HepG2 (cell line): ENCODE measurements around the gene RASSF8. TPM values are rescaled to one million over a fixed set of nuclear protein-coding genes. Genes with fewer than 3 reads are reported as not detected.

Experiments used
- ATRX ChIP-seq: sonication (generic); formaldehyde crosslinking; IDR thresholded peaks from 2 replicates; pipeline ENCODE4 v1.4.0; 2020; ENCODE audit warnings: missing genetic modification reagents, borderline replicate concordance
- FOXC1 ChIP-seq: sonication (generic); formaldehyde crosslinking; IDR thresholded peaks from 2 replicates; pipeline ENCODE4 v1.8.0; 2022; ENCODE audit warnings: mild to moderate bottlenecking, missing genetic modification reagents, borderline replicate concordance
- IKZF1 ChIP-seq: fragments of 450-650 bp; IDR thresholded peaks from 2 replicates; pipeline ENCODE4 v1.7.1; 2016
- JARID2 ChIP-seq: sonication (generic); formaldehyde crosslinking; IDR thresholded peaks from 2 replicates; pipeline ENCODE4 v1.8.1; 2023; ENCODE audit warnings: missing genetic modification reagents, inconsistent platforms; ENCODE audit not compliant: insufficient replicate concordance
- JUN ChIP-seq: sonication (generic); formaldehyde crosslinking; IDR thresholded peaks from 2 replicates; pipeline ENCODE4 v1.4.0; 2020; ENCODE audit warnings: mild to moderate bottlenecking, missing genetic modification reagents
- KMT2B ChIP-seq: IDR thresholded peaks from 2 replicates; pipeline ENCODE4 v1.6.1; 2016; ENCODE audit warnings: missing genetic modification reagents, missing compliant biosample characterization
- ONECUT2 ChIP-seq: sonication (generic); formaldehyde crosslinking; IDR thresholded peaks from 2 replicates; pipeline ENCODE4 v1.4.0; 2020; ENCODE audit warnings: missing genetic modification reagents
- PHF5A ChIP-seq: IDR thresholded peaks from one replicate; pipeline ENCODE4 v1.6.1; 2018; ENCODE audit warnings: low read depth, missing genetic modification reagents; ENCODE audit not compliant: unreplicated experiment
- RFXANK ChIP-seq: IDR thresholded peaks from 2 replicates; pipeline ENCODE4 v1.6.1; 2016
- U2AF2 ChIP-seq: fragments of 200-400 bp; formaldehyde crosslinking; IDR thresholded peaks from 2 replicates; pipeline ENCODE4 v1.6.1; 2017; ENCODE audit warnings: low read depth, mild to moderate bottlenecking, low read length
- ZBTB1 ChIP-seq: sonication (generic); formaldehyde crosslinking; IDR thresholded peaks from 2 replicates; pipeline ENCODE4 v1.4.0; 2020; ENCODE audit warnings: missing genetic modification reagents, borderline replicate concordance
- ZFX ChIP-seq: sonication (generic); formaldehyde crosslinking; IDR thresholded peaks from 2 replicates; pipeline ENCODE4 v1.4.0; 2020; ENCODE audit warnings: mild to moderate bottlenecking, low read depth, missing genetic modification reagents, moderate library complexity
- ZNF20 ChIP-seq: sonication (generic); formaldehyde crosslinking; IDR thresholded peaks from 2 replicates; pipeline ENCODE4 v1.4.0; 2020; ENCODE audit warnings: mild to moderate bottlenecking, moderate library complexity, missing genetic modification reagents
- ZNF446 ChIP-seq: sonication (generic); formaldehyde crosslinking; IDR thresholded peaks from 2 replicates; pipeline ENCODE4 v1.5.0; 2020; ENCODE audit warnings: mild to moderate bottlenecking, missing genetic modification reagents
- ZNF549 ChIP-seq: sonication (generic); formaldehyde crosslinking; IDR thresholded peaks from 2 replicates; pipeline ENCODE4 v1.5.0; 2020; ENCODE audit warnings: missing genetic modification reagents
- ZNF839 ChIP-seq: sonication (generic); formaldehyde crosslinking; IDR thresholded peaks from 2 replicates; pipeline ENCODE4 v1.4.0; 2020; ENCODE audit warnings: missing genetic modification reagents, mild to moderate bottlenecking, borderline replicate concordance
- polyA plus RNA-seq, 8 experiments: library from polyadenylated mRNA; depleted of rRNA in 3 of 8; stranded (reverse) in 7 of 8; unstranded in 1 of 8; fragments of >200 nt; fragmentation: Illumina TruSeq in 4 of 8; extraction: Trizol in 4 of 8; gene quantifications; 2 replicates each; pipeline versions ENCODE4 v1.2.1 to v1.2.3, GENCODE V29; 2011 to 2016; ENCODE audit warnings: low read depth in 4 of 8, missing spikeins in 1 of 8, mixed read lengths in 1 of 8; ENCODE audit not compliant: insufficient read depth in 1 of 8
- total RNA-seq, 5 experiments: library from RNA; depleted of rRNA; stranded (reverse); fragments of >200 nt; fragmentation: Illumina TruSeq; extraction: Trizol; gene quantifications; 2 replicates each; pipeline ENCODE4 v1.2.3, GENCODE V29; 2016; ENCODE audit warnings: low read depth in 1 of 5
- TF ChIP-seq, protein P1 (sequence below): IDR thresholded peaks from 2 replicates; pipeline ENCODE4 v1.4.0; 2020; ENCODE audit warnings: mild to moderate bottlenecking, missing genetic modification reagents
- TF ChIP-seq, protein P2 (sequence below): sonication (generic); formaldehyde crosslinking; IDR thresholded peaks from 2 replicates; pipeline ENCODE4 v1.4.0; 2020; ENCODE audit warnings: missing genetic modification reagents
- TF ChIP-seq, protein P3 (sequence below): sonication (generic); formaldehyde crosslinking; IDR thresholded peaks from 2 replicates; pipeline ENCODE4 v1.9.0; 2021; ENCODE audit warnings: missing genetic modification reagents, mild to moderate bottlenecking, borderline replicate concordance
- TF ChIP-seq, protein P4 (sequence below): sonication (generic); formaldehyde crosslinking; IDR thresholded peaks from 2 replicates; pipeline ENCODE4 v1.5.0; 2020; ENCODE audit warnings: missing genetic modification reagents

The RASSF8 gene
- total and polyA plus RNA-seq, 2 of the 13 experiments (the other 11 are each of a cell fraction or from before 2014, with no cell fraction given), result 0.82 to 9.2 TPM

DNA sequence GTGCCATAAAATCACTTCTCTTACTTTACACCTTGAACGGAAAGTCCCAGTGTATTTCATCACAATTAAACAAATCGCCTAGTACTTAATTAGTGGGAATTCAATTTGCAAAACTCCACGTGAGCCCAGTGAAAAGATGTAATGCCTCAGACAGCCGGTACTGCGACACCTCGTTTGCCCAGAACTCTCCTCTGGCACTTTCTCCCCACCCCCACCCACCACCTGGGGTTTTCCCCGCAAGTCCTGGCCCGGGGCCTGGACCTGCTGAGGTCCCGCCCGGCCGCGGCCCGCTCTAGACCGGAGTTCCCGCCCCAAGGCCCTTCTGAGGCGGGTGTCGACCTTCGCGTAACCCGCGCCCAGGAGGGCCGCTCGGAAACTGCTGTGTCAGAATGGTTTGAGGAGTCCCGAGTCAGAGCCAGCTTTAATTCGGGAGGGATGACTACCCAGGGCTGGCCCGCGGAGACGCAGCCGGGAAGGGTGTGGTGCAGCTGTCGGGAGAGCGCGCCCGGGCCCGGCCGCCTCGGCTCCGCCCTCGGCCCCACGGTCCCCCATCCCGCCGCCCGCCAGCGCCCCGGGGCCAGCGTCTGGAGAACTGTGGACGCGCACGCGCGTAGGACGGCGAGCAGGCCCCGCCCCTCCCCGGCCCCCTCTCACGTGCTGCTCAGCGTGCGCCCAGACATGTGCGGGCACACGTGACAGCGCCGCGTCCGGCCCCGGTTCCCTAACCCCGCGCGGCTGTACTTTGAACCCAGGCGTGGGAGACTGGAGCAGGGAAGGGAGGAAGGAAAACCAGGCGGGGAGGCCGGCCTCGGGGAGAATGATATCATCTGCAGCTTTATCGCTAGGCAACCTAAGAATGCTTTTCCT, 155.6 kb downstream of the RASSF8 start (continued):
- TF ChIP-seq, protein P1, sequence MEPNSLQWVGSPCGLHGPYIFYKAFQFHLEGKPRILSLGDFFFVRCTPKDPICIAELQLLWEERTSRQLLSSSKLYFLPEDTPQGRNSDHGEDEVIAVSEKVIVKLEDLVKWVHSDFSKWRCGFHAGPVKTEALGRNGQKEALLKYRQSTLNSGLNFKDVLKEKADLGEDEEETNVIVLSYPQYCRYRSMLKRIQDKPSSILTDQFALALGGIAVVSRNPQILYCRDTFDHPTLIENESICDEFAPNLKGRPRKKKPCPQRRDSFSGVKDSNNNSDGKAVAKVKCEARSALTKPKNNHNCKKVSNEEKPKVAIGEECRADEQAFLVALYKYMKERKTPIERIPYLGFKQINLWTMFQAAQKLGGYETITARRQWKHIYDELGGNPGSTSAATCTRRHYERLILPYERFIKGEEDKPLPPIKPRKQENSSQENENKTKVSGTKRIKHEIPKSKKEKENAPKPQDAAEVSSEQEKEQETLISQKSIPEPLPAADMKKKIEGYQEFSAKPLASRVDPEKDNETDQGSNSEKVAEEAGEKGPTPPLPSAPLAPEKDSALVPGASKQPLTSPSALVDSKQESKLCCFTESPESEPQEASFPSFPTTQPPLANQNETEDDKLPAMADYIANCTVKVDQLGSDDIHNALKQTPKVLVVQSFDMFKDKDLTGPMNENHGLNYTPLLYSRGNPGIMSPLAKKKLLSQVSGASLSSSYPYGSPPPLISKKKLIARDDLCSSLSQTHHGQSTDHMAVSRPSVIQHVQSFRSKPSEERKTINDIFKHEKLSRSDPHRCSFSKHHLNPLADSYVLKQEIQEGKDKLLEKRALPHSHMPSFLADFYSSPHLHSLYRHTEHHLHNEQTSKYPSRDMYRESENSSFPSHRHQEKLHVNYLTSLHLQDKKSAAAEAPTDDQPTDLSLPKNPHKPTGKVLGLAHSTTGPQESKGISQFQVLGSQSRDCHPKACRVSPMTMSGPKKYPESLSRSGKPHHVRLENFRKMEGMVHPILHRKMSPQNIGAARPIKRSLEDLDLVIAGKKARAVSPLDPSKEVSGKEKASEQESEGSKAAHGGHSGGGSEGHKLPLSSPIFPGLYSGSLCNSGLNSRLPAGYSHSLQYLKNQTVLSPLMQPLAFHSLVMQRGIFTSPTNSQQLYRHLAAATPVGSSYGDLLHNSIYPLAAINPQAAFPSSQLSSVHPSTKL (CRISPR knock-in tag), result peak; percentile 91
- TF ChIP-seq ZNF549 (CRISPR knock-in tag), result no peak
- TF ChIP-seq ZBTB1 (CRISPR knock-in tag), result no peak
- TF ChIP-seq JARID2 (CRISPR knock-in tag), result no peak
- TF ChIP-seq ZNF20 (CRISPR knock-in tag), result 0 out of 2 replicates have a peak, but pooled peaks have one; percentile 60
- TF ChIP-seq, protein P2, sequence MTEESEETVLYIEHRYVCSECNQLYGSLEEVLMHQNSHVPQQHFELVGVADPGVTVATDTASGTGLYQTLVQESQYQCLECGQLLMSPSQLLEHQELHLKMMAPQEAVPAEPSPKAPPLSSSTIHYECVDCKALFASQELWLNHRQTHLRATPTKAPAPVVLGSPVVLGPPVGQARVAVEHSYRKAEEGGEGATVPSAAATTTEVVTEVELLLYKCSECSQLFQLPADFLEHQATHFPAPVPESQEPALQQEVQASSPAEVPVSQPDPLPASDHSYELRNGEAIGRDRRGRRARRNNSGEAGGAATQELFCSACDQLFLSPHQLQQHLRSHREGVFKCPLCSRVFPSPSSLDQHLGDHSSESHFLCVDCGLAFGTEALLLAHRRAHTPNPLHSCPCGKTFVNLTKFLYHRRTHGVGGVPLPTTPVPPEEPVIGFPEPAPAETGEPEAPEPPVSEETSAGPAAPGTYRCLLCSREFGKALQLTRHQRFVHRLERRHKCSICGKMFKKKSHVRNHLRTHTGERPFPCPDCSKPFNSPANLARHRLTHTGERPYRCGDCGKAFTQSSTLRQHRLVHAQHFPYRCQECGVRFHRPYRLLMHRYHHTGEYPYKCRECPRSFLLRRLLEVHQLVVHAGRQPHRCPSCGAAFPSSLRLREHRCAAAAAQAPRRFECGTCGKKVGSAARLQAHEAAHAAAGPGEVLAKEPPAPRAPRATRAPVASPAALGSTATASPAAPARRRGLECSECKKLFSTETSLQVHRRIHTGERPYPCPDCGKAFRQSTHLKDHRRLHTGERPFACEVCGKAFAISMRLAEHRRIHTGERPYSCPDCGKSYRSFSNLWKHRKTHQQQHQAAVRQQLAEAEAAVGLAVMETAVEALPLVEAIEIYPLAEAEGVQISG, result no peak; the same call in none of the 2 replicates
- TF ChIP-seq, protein P3, sequence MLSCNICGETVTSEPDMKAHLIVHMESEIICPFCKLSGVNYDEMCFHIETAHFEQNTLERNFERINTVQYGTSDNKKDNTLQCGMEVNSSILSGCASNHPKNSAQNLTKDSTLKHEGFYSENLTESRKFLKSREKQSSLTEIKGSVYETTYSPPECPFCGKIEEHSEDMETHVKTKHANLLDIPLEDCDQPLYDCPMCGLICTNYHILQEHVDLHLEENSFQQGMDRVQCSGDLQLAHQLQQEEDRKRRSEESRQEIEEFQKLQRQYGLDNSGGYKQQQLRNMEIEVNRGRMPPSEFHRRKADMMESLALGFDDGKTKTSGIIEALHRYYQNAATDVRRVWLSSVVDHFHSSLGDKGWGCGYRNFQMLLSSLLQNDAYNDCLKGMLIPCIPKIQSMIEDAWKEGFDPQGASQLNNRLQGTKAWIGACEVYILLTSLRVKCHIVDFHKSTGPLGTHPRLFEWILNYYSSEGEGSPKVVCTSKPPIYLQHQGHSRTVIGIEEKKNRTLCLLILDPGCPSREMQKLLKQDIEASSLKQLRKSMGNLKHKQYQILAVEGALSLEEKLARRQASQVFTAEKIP (CRISPR knock-in tag), result no peak
- TF ChIP-seq U2AF2, result no peak
- no peak for TF ChIP-seq IKZF1
- peak; percentile 43; the same call in 1 of the 2 replicates for TF ChIP-seq KMT2B
- TF ChIP-seq, protein P4, sequence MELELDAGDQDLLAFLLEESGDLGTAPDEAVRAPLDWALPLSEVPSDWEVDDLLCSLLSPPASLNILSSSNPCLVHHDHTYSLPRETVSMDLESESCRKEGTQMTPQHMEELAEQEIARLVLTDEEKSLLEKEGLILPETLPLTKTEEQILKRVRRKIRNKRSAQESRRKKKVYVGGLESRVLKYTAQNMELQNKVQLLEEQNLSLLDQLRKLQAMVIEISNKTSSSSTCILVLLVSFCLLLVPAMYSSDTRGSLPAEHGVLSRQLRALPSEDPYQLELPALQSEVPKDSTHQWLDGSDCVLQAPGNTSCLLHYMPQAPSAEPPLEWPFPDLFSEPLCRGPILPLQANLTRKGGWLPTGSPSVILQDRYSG (CRISPR knock-in tag), result peak; percentile 86; the same call in 1 of the 2 replicates
- no peak for TF ChIP-seq ATRX
- no peak for TF ChIP-seq RFXANK (CRISPR knock-in tag)
- TF ChIP-seq FOXC1 (CRISPR knock-in tag), result peak; percentile 90
- TF ChIP-seq ONECUT2 (CRISPR knock-in tag), result no peak
- TF ChIP-seq JUN (CRISPR knock-in tag), result no peak
- TF ChIP-seq ZFX (CRISPR knock-in tag), result peak; percentile 74
- TF ChIP-seq ZNF839 (CRISPR knock-in tag), result no peak
- no peak for TF ChIP-seq PHF5A (CRISPR knock-in tag)
- peak; percentile 93 for TF ChIP-seq ZNF446
